Muscle layer of duodenum (tissue), 2 donors: ENCODE results near the gene CAD.
A peak's percentile ranks its signal among the peaks of the same experiment; 100 is the strongest.

Experiments used
- H3K27ac ChIP-seq: one replicate; pipeline ENCODE4 v1.7.0; 2013; ENCODE audit warnings: mild to moderate bottlenecking, low read length
- H3K27me3 ChIP-seq: one replicate; pipeline ENCODE4 v1.7.0; 2013; ENCODE audit warnings: low read depth, mild to moderate bottlenecking, control low read depth, low read length
- H3K36me3 ChIP-seq, 2 donors: one replicate each; pipeline ENCODE4 v1.7.0; 2013; ENCODE audit warnings: low read length in 2 of 2, control low read depth in 1 of 2, mild to moderate bottlenecking in 1 of 2; ENCODE audit not compliant: insufficient read depth in 2 of 2, control insufficient read depth in 1 of 2
- H3K4me1 ChIP-seq, 2 donors: one replicate each; pipeline ENCODE4 v1.7.0; 2013; ENCODE audit warnings: low read length in 2 of 2, mild to moderate bottlenecking in 2 of 2, control low read depth in 1 of 2, moderate library complexity in 1 of 2; ENCODE audit not compliant: insufficient read depth in 2 of 2, control insufficient read depth in 1 of 2
- H3K4me3 ChIP-seq, 2 donors: one replicate each; pipeline ENCODE4 v1.7.0; 2013; ENCODE audit warnings: low read length in 2 of 2, low read depth in 1 of 2, mild to moderate bottlenecking in 1 of 2
- H3K9me3 ChIP-seq, 2 donors: one replicate each; pipeline ENCODE4 v1.7.0; 2013; ENCODE audit warnings: low read length in 2 of 2, control low read depth in 1 of 2, mild to moderate bottlenecking in 1 of 2; ENCODE audit not compliant: control insufficient read depth in 1 of 2
- donor health status: healthy.

The CAD gene

DNA sequence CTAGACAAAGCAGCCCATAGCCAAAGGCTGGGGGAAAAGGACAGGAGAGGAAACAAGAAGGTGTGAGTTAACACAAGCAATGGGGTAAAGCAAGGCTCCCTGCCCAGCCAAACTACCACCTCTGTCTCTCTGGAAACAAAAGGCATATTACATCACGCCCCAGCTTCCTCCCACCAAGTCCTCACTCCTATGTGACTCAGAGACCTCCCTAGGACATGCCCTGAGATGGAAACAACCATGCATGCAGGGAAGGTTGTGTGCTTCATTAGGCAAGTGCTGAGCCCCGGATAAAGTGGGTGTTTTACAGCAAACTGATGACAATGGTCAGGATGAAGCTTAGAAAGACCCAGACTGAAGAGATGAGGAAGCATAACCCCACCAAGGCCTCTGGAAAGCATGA is 14.3 kb upstream of the CAD start:
- Histone ChIP-seq H3K9me3 (no peaks in the 10 kb centered on the region), H3K36me3 (peaks cover 29 to 81% of the 10 kb centered on the region in 2 donors), H3K4me3 (no peak overlapping the region), H3K27ac (no peak overlapping the region), H3K27me3 (no peaks in the 10 kb centered on the region), H3K4me1 (no peaks in the 10 kb centered on the region)

DNA sequence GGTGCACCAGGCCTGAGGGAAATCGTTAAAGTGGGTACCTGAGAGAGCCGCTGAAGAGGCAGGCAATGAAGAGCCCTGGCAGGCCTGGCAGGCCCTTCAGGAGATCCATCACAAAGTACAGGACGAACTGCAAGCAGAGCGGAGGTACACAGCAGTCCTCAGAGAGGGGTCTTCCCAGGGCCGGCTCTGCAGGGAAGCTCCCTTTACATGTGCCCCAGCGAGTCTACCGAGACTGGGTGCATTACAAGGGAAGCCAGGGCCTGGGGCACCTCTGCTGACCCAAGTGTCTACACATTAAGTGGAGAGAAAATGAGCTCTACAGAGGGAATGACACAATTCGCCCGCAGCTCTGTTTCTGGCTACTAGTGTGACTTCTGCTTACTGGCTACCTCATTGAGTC is 13.4 kb upstream of the CAD start:
- no peaks in the 10 kb centered on the region for H3K4me1 ChIP-seq
- H3K27me3 ChIP-seq, result no peaks in the 10 kb centered on the region
- no peak overlapping the region for H3K27ac ChIP-seq
- peaks cover 29 to 90% of the 10 kb centered on the region in 2 donors for H3K36me3 ChIP-seq
- H3K9me3 ChIP-seq, result no peaks in the 10 kb centered on the region
- H3K4me3 ChIP-seq, result no peak overlapping the region

DNA sequence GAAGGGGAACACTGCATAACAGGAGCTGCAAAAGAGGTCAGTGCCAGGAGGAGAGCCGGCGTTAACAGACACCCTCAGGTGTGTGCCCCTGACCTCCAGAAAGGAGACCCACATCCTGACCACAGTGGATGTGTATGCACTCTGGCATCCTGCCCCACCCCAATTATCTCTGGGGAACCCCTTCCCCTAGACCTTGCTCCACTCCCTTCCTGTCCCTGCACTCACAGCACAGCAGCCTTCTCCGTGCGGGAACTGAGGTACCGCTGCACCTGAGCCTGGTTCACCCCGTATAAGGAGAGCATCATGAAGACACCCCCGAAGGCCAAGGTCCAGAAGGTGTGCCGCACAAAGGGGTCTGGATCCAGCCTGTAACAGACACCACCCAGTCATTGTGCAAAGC is 12.6 kb upstream of the CAD start:
- no peak overlapping the region for H3K4me3 ChIP-seq
- peaks cover 29 to 91% of the 10 kb centered on the region in 2 donors for H3K36me3 ChIP-seq
- H3K27ac ChIP-seq, result no peak overlapping the region

GRCh38 chr2:27205206-27205605 is 12.0 kb upstream of the CAD start:
- no peaks in the 10 kb centered on the region for H3K4me1 ChIP-seq
- peaks cover 29 to 84% of the 10 kb centered on the region in 2 donors for H3K36me3 ChIP-seq
- H3K4me3 ChIP-seq, result no peak overlapping the region
- no peaks in the 10 kb centered on the region for H3K9me3 ChIP-seq
- no peaks in the 10 kb centered on the region for H3K27me3 ChIP-seq
- H3K27ac ChIP-seq, result no peak overlapping the region

More for the DNA sequence above, 12.6 kb upstream of the CAD start:
- Histone ChIP-seq H3K9me3 (no peaks in the 10 kb centered on the region), H3K27me3 (no peaks in the 10 kb centered on the region), H3K4me1 (no peaks in the 10 kb centered on the region)

DNA sequence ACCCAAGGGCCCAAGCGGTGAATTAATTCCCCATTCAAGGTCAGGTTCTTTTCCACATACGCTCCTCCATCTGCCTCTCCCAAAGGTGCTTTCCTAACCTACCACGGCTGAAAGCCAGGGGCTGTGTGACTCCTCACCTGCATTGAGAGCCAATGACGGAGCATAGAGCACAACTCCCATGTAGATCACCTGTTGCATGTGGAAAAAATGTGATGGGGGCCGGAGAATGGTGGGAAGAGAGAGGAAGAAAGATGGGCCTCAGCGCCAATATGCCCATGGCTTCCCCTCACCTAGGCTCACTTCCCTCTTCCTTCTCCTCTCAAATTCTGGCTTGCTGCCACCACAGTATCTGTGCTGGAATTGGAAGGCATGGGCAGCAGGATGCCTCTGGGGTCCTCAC is 10.8 kb upstream of the CAD start:
- Histone ChIP-seq H3K36me3 (peaks cover 27 to 73% of the 10 kb centered on the region in 2 donors), H3K4me1 (peaks cover 0 to 4% of the 10 kb centered on the region in 2 donors), H3K4me3 (no peak overlapping the region), H3K27me3 (no peaks in the 10 kb centered on the region), H3K27ac (no peak overlapping the region), H3K9me3 (no peaks in the 10 kb centered on the region)

- Histone ChIP-seq H3K4me3 (no peak overlapping the region), H3K36me3 (peaks cover 17 to 57% of the 10 kb centered on the region in 2 donors), H3K27ac (no peak overlapping the region), H3K27me3 (no peaks in the 10 kb centered on the region), H3K4me1 (peaks cover 7 to 13% of the 10 kb centered on the region in 2 donors), H3K9me3 (no peaks in the 10 kb centered on the region)
These were observed 8.6 kb upstream of the CAD start for GRCh38 chr2:27208486-27209050.

GRCh38 chr2:27209621-27210401 is 7.4 kb upstream of the CAD start:
- no peaks in the 10 kb centered on the region for H3K27me3 ChIP-seq
- H3K4me3 ChIP-seq, result no peak overlapping the region
- peaks cover 17 to 45% of the 10 kb centered on the region in 2 donors for H3K36me3 ChIP-seq
- H3K9me3 ChIP-seq, result no peaks in the 10 kb centered on the region
- H3K4me1 ChIP-seq, result peaks cover 7 to 14% of the 10 kb centered on the region in 2 donors
- H3K27ac ChIP-seq, result no peak overlapping the region

DNA sequence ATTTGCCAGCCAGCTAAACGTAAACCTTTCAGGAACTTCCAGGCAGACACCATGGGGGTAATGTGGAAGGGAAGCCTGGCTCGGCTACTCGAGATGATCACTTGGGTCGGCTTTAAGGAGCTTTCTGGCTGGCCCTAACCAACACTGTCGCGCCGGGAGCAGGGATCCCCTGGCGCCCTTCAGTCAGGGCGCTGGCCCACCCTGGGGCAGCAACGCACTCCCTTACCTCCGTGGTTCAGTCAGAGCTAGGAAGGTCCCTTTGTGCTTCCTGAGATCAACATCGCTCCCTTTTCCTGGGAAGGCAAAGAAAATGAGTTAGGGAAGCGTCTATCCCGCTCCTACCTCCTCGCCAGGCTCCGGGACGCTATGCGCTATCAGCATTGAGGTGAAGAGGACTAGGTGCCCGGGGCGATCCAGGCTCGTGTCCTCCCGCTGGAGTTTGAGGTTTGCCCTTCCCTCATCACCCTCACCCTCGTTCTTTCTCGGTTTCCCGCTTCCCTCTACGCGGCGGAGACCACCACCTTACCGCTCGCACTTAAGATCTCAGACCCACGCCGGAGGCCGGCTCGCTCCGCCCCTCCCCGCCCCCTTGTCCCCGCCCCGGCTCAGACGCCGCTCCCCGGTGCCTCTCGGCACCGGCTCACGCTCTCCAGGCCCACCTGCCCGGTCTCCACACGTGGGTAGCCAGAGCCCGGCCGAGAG is 5.8 kb upstream of the CAD start:
- peaks cover 11 to 38% of the 10 kb centered on the region in 2 donors for H3K36me3 ChIP-seq

GRCh38 chr2:27211943-27212625 is 5.1 kb upstream of the CAD start, which contains the start of the genes ATRAID and SLC5A6:
Gene ATRAID (plus strand): TSS chr2:27212041. CDS start chr2:27212369, 328 bp downstream.
Gene SLC5A6 (minus strand): TSS chr2:27212268. CDS start chr2:27207650, 4,618 bp downstream.
- Histone ChIP-seq H3K4me1 (peaks cover 11 to 21% of the 10 kb centered on the region in 2 donors), H3K27ac (peak within 1 kb of the TSS; percentile 95), H3K36me3 (peaks cover 11 to 31% of the 10 kb centered on the region in 2 donors), H3K4me3 (peak within 1 kb of the TSS; percentile 69 to 86), H3K9me3 (no peaks in the 10 kb centered on the region), H3K27me3 (no peaks in the 10 kb centered on the region)

More for the DNA sequence above, 5.8 kb upstream of the CAD start:
- no peaks in the 10 kb centered on the region for H3K27me3 ChIP-seq
- peak overlapping the region; percentile 69 to 86 for H3K4me3 ChIP-seq
- peak overlapping the region; percentile 42 for H3K27ac ChIP-seq
- peaks cover 7 to 15% of the 10 kb centered on the region in 2 donors for H3K4me1 ChIP-seq
- H3K9me3 ChIP-seq, result no peaks in the 10 kb centered on the region

GRCh38 chr2:27212626-27213471 is 4.3 kb upstream of the CAD start:
- Histone ChIP-seq H3K9me3 (no peaks in the 10 kb centered on the region), H3K27ac (peak overlapping the region; percentile 95), H3K36me3 (peaks cover 4 to 24% of the 10 kb centered on the region in 2 donors), H3K4me3 (peak overlapping the region; percentile 69 to 86), H3K4me1 (peaks cover 12 to 21% of the 10 kb centered on the region in 2 donors), H3K27me3 (no peaks in the 10 kb centered on the region)
